Uterus (tissue), 4 donors: ENCODE measurements around the gene C1orf74. TPM values are rescaled to one million over a fixed set of nuclear protein-coding genes. Genes with fewer than 3 reads are reported as not detected.
A peak's percentile ranks its signal among the peaks of the same experiment; 100 is the strongest.

Source experiments
- DNase-seq, 2 donors: peaks; one replicate each; pipeline ENCODE4 v3.0.0-alpha.2; 2019 to 2020
- H3K27ac ChIP-seq, 2 donors: fragments of 200-600 bp; sonication (generic); 1 replicate in 1 of 2; 2 replicates in 1 of 2; pipeline ENCODE4 v1.5.1; 2016 to 2018
- H3K27me3 ChIP-seq, 2 donors: fragments of 200-600 bp; sonication (generic); one replicate each; pipeline ENCODE4 v1.5.1; 2018 to 2019; ENCODE audit warnings: control low read depth in 1 of 2
- H3K36me3 ChIP-seq, 2 donors: fragments of 200-600 bp; sonication (generic); one replicate each; pipeline ENCODE4 v1.5.1; 2019; ENCODE audit warnings: control low read depth in 1 of 2
- H3K4me1 ChIP-seq, 2 donors: fragments of 200-600 bp; sonication (generic); one replicate each; pipeline ENCODE4 v1.5.1; 2018 to 2019; ENCODE audit warnings: control low read depth in 1 of 2
- H3K4me3 ChIP-seq, 2 donors: fragments of 200-600 bp; sonication (generic); 1 replicate in 1 of 2; 2 replicates in 1 of 2; pipeline ENCODE4 v1.5.1; 2018 to 2019; ENCODE audit warnings: mild to moderate bottlenecking in 1 of 2
- H3K9me3 ChIP-seq, 2 donors: fragments of 200-600 bp; sonication (generic); one replicate each; pipeline ENCODE4 v1.5.1; 2019; ENCODE audit warnings: control low read depth in 1 of 2
- CTCF ChIP-seq, 4 experiments: fragments of 200-600 bp in 2 of 4; fragments of 450-650 bp in 2 of 4; sonication (generic) in 2 of 4; IDR thresholded peaks; one replicate each; pipeline ENCODE4 v1.5.1; 2016 to 2019; ENCODE audit warnings: antibody characterized with exemption in 4 of 4, mild to moderate bottlenecking in 2 of 4, moderate library complexity in 1 of 4
- POLR2A ChIP-seq, 2 donors: fragments of 450-650 bp; IDR thresholded peaks; one replicate each; pipeline ENCODE4 v1.6.1; 2016; ENCODE audit warnings: antibody characterized with exemption in 2 of 2, mild to moderate bottlenecking in 1 of 2, moderate library complexity in 1 of 2
- intact Hi-C: fragments of 100-400 bp; cut with DNase I; formaldehyde crosslinking; loops from one replicate; pipeline ENCODE4 v1.15.1; 2023; ENCODE audit warnings: low total_unique reads
- total RNA-seq, 4 donors: library from RNA; depleted of rRNA in 3 of 4; stranded (reverse); fragments of >200 nt in 3 of 4; gene quantifications; one replicate each; pipeline versions ENCODE4 v1.1.0 to v1.2.4, GENCODE V29; 2014 to 2023
- donor health status: DM: yes; HTN: yes; CAD: no.

Gene C1orf74
- total RNA-seq, 4 donors from 2014 or later = 0.88 to 5.0 (median 1.3) TPM

DNA sequence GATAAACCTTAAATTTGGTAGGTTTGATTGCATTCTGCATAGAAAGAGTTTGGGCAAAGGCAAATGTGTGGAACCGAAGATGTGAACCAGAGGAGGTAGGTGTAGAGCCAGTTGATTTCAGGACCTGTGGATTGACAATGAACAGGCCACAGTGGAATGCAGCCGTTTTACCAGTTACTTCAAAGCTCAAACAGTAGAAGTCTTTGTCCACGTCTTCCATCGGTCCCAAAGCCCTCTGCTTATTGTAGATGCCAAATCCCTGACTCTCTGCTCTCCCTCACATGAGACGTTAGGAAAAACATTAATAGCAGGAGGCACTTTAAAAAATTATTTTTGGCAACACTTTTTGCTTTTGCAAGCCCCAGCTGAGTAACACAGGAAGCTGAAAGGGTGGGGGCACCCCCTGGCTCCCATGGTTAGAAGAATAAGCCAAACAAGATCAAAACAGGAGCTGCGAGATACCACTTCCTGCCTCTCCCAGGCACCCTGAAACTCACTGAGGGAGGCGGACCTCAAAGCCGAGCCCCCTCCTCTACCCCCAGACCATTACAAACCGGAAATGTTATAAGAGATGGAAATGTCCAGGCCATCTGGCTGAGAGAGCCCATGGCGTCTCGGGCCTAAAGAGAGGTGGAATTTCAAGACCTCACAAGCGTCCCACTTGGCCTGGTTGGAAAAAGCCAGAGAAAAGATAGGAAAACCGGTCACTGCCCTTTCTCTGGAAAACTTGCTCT, 15.0 kb downstream of the C1orf74 start:
- Histone ChIP-seq H3K4me3 (no peak overlapping the region), H3K9me3 (no peaks in the 10 kb centered on the region), H3K36me3 (no peaks in the 10 kb centered on the region), H3K27me3 (no peaks in the 10 kb centered on the region), H3K27ac (peak overlapping the region; percentile 48 to 65), H3K4me1 (peaks cover 0 to 7% of the 10 kb centered on the region in 2 donors)
- peak; percentile 32 to 56 for DNase-seq
- intact Hi-C loops = no loop called here
- TF ChIP-seq CTCF (IDR thresholded peaks at IDR 0.05) (no peak), POLR2A (IDR thresholded peaks at IDR 0.05) (no peak)

GRCh38 chr1:209768354-209768774, 16.0 kb downstream of the C1orf74 start:
- no peaks in the 10 kb centered on the region for H3K9me3 ChIP-seq
- peak overlapping the region in 1 of 2 donors; percentile 65 for H3K27ac ChIP-seq
- intact Hi-C loops = no loop called here
- TF ChIP-seq CTCF (IDR thresholded peaks at IDR 0.05) (no peak), POLR2A (IDR thresholded peaks at IDR 0.05) (no peak)
- no peaks in the 10 kb centered on the region for H3K27me3 ChIP-seq
- no peak overlapping the region for H3K4me3 ChIP-seq
- no peaks in the 10 kb centered on the region for H3K36me3 ChIP-seq
- DNase-seq = no peak
- peaks cover 0 to 7% of the 10 kb centered on the region in 2 donors for H3K4me1 ChIP-seq

- no peak overlapping the region for H3K27ac ChIP-seq
- H3K36me3 ChIP-seq = no peaks in the 10 kb centered on the region
- no peak for DNase-seq
- no peaks in the 10 kb centered on the region for H3K9me3 ChIP-seq
- H3K4me1 ChIP-seq = peaks cover 0 to 7% of the 10 kb centered on the region in 2 donors
- no peak overlapping the region for H3K4me3 ChIP-seq
- no peak for TF ChIP-seq CTCF (IDR thresholded peaks at IDR 0.05)
- TF ChIP-seq POLR2A (IDR thresholded peaks at IDR 0.05) = no peak
- H3K27me3 ChIP-seq = no peaks in the 10 kb centered on the region
- intact Hi-C loops = no loop called here
Measured at GRCh38 chr1:209767706-209768105, 16.7 kb downstream of the C1orf74 start.

GRCh38 chr1:209767096-209767495, 17.3 kb downstream of the C1orf74 start:
- Histone ChIP-seq H3K4me1 (peaks cover 0 to 7% of the 10 kb centered on the region in 2 donors), H3K27ac (no peak overlapping the region), H3K27me3 (no peaks in the 10 kb centered on the region), H3K4me3 (no peak overlapping the region), H3K9me3 (no peaks in the 10 kb centered on the region), H3K36me3 (no peaks in the 10 kb centered on the region)
- TF ChIP-seq POLR2A (IDR thresholded peaks at IDR 0.05) (no peak), CTCF (IDR thresholded peaks at IDR 0.05) (no peak)
- DNase-seq = no peak
- intact Hi-C loops = no loop called here

GRCh38 chr1:209766051-209766450, 18.3 kb downstream of the C1orf74 start:
- no peak for DNase-seq
- Histone ChIP-seq H3K27me3 (no peaks in the 10 kb centered on the region), H3K4me3 (no peak overlapping the region), H3K4me1 (peaks cover 0 to 7% of the 10 kb centered on the region in 2 donors), H3K36me3 (no peaks in the 10 kb centered on the region), H3K9me3 (no peaks in the 10 kb centered on the region), H3K27ac (no peak overlapping the region)
- TF ChIP-seq CTCF (IDR thresholded peaks at IDR 0.05) (no peak), POLR2A (IDR thresholded peaks at IDR 0.05) (no peak)
- intact Hi-C loops = no loop called here
